ENCODE data around the gene GABPA. TPM values are rescaled to one million over a fixed set of nuclear protein-coding genes. Genes with fewer than 3 reads are reported as not detected.

GABPA gene
- total and polyA plus RNA-seq, 10 donors: 11.7 to 42.0 (median 33.0) TPM

DNA sequence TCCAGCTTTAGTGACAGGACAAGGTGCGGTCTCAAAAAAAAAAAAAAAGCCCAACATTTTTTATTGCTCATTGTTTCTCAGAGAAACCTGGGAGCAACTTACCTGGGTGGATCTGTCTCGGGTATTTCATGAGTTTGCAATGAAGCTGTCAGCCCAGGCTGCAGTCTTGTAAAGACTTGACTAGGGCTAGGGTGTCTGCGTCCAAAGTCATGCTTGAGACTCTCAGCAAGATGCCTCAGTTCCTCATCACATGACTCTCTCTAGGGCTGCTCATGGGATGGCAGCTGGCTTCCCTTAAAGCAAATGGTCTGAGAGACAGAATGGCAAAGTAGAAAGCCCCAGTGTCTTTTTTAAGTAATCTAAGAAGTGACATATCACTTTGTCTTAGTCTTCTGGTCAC, 8.1 kb downstream of the GABPA start:
- H3K27me3 ChIP-seq (replicated peaks in 1 of 7): no peaks in the 10 kb centered on the region
- intact Hi-C loops (cut with DNase I; ENCODE audit: low total_unique reads): no loop called here
- peaks cover 0 to 66% (median 16%) of the 10 kb centered on the region in 6 donors for H3K36me3 ChIP-seq
- TF ChIP-seq POLR2A (IDR thresholded peaks at IDR 0.05): no peak
- TF ChIP-seq POLR2AphosphoS5 (IDR thresholded peaks at IDR 0.05): no peak
- no peak overlapping the region for H3K27ac ChIP-seq
- DNase-seq: no peak
- 85 to 97% (median 90%) methylated on average over 3 of the region's 3 CpGs for WGBS, 5 donors
- H3K9me3 ChIP-seq: no peaks in the 10 kb centered on the region
- H3K4me1 ChIP-seq: peaks cover 0 to 43% (median 19%) of the 10 kb centered on the region in 6 donors
- no peak overlapping the region for H3K4me3 ChIP-seq

- DNase-seq: no peak
- Histone ChIP-seq H3K4me1 (peaks cover 0 to 23% (median 3%) of the 10 kb centered on the region in 6 donors), H3K9me3 (no peaks in the 10 kb centered on the region), H3K27ac (no peak overlapping the region), H3K4me3 (no peak overlapping the region), H3K27me3 (replicated peaks in 1 of 7) (no peaks in the 10 kb centered on the region), H3K36me3 (peaks cover 0 to 81% (median 29%) of the 10 kb centered on the region in 6 donors)
- WGBS, 5 donors: 97 to 100% (median 99%) methylated on average over 2 of the region's 2 CpGs
- intact Hi-C loops (cut with DNase I; ENCODE audit: low total_unique reads): no loop called here
- TF ChIP-seq POLR2A (IDR thresholded peaks at IDR 0.05) (no peak), POLR2AphosphoS5 (IDR thresholded peaks at IDR 0.05) (no peak)
- TF ChIP-seq, protein P1, sequence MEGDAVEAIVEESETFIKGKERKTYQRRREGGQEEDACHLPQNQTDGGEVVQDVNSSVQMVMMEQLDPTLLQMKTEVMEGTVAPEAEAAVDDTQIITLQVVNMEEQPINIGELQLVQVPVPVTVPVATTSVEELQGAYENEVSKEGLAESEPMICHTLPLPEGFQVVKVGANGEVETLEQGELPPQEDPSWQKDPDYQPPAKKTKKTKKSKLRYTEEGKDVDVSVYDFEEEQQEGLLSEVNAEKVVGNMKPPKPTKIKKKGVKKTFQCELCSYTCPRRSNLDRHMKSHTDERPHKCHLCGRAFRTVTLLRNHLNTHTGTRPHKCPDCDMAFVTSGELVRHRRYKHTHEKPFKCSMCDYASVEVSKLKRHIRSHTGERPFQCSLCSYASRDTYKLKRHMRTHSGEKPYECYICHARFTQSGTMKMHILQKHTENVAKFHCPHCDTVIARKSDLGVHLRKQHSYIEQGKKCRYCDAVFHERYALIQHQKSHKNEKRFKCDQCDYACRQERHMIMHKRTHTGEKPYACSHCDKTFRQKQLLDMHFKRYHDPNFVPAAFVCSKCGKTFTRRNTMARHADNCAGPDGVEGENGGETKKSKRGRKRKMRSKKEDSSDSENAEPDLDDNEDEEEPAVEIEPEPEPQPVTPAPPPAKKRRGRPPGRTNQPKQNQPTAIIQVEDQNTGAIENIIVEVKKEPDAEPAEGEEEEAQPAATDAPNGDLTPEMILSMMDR (IDR thresholded peaks at IDR 0.05 in 8 of 11, conservative IDR thresholded peaks at IDR 0.05 in 3 of 11): no peak
These were observed 10.1 kb downstream of the GABPA start for GRCh38 chr21:25744854-25745253.

GRCh38 chr21:25750085-25750484, 15.3 kb downstream of the GABPA start:
- TF ChIP-seq POLR2A (IDR thresholded peaks at IDR 0.05): no peak
- TF ChIP-seq POLR2AphosphoS5 (IDR thresholded peaks at IDR 0.05): no peak
- TF ChIP-seq, protein P1 (IDR thresholded peaks at IDR 0.05 in 8 of 11, conservative IDR thresholded peaks at IDR 0.05 in 3 of 11): no peak
- H3K4me1 ChIP-seq: no peaks in the 10 kb centered on the region
- H3K4me3 ChIP-seq: no peak overlapping the region
- no peak overlapping the region for H3K27ac ChIP-seq
- no peak for DNase-seq
- peaks cover 0 to 94% (median 54%) of the 10 kb centered on the region in 6 donors for H3K36me3 ChIP-seq
- intact Hi-C loops (cut with DNase I; ENCODE audit: low total_unique reads): no loop called here
- no peaks in the 10 kb centered on the region for H3K27me3 ChIP-seq (replicated peaks in 1 of 7)
- WGBS, 5 donors: 49 to 83% (median 67%) methylated on average over 6 of the region's 6 CpGs
- H3K9me3 ChIP-seq: no peaks in the 10 kb centered on the region

GRCh38 chr21:25752416-25752815, 17.6 kb downstream of the GABPA start:
- Histone ChIP-seq H3K9me3 (no peaks in the 10 kb centered on the region), H3K27ac (no peak overlapping the region), H3K27me3 (replicated peaks in 1 of 7) (no peaks in the 10 kb centered on the region), H3K4me3 (no peak overlapping the region), H3K4me1 (peaks cover 0 to 18% (median 3%) of the 10 kb centered on the region in 6 donors), H3K36me3 (peaks cover 0 to 91% (median 42%) of the 10 kb centered on the region in 6 donors)
- TF ChIP-seq, protein P1 (IDR thresholded peaks at IDR 0.05 in 8 of 11, conservative IDR thresholded peaks at IDR 0.05 in 3 of 11): no peak
- TF ChIP-seq POLR2A (IDR thresholded peaks at IDR 0.05) (no peak), POLR2AphosphoS5 (IDR thresholded peaks at IDR 0.05) (no peak)
- WGBS, 5 donors: 92 to 100% (median 97%) methylated on average over 1 of the region's 1 CpG
- intact Hi-C loops (cut with DNase I; ENCODE audit: low total_unique reads): no loop called here
- DNase-seq: no peak
